Activated T-cell treated with anti-CD3 and anti-CD28 coated beads, Interleukin-2, amount 50 U/mL, for 72 hours (primary cell): ENCODE data around the gene CFAP58. TPM values are rescaled to one million over a fixed set of nuclear protein-coding genes. Genes with fewer than 3 reads are reported as not detected.
A peak's percentile ranks its signal among the peaks of the same experiment; 100 is the strongest.

ENCODE experiments used
- ATAC-seq, 2 donors: fragments of 150-1000 bp; cut with Tn5 transposase; replicated peaks in 1 of 2; 2 replicates each; pipeline ENCODE4 v1.10.0; 2021; ENCODE audit warnings: moderate library complexity in 2 of 2, mild to moderate bottlenecking in 1 of 2
- DNase-seq, 2 donors: peaks; one replicate each; pipeline ENCODE4 v3.0.0; 2021 to 2022; ENCODE audit warnings: mixed read lengths in 1 of 2
- H3K27ac Mint-ChIP-seq: one replicate; pipeline ENCODE4 v1.8.0; 2022; ENCODE audit warnings: mild to moderate bottlenecking, moderate library complexity, mixed read lengths
- H3K27me3 Mint-ChIP-seq: one replicate; pipeline ENCODE4 v1.8.0; 2022; ENCODE audit warnings: low read depth, mixed read lengths
- H3K36me3 Mint-ChIP-seq, 2 donors: one replicate each; pipeline ENCODE4 v1.8.0; 2022; ENCODE audit warnings: mixed read lengths in 2 of 2, mild to moderate bottlenecking in 1 of 2; ENCODE audit not compliant: insufficient read depth in 2 of 2
- H3K4me1 Mint-ChIP-seq: one replicate; pipeline ENCODE4 v1.8.0; 2022; ENCODE audit warnings: low read depth, mixed read lengths
- H3K4me3 Mint-ChIP-seq, 2 donors: one replicate each; pipeline ENCODE4 v1.8.0; 2022; ENCODE audit warnings: mild to moderate bottlenecking in 2 of 2, mixed read lengths in 2 of 2, moderate library complexity in 2 of 2
- H3K9me3 Mint-ChIP-seq, 2 donors: one replicate each; pipeline ENCODE4 v1.8.0; 2022; ENCODE audit warnings: mixed read lengths in 2 of 2
- total RNA-seq, 2 donors: library from RNA; stranded (reverse); gene quantifications; one replicate each; pipeline ENCODE4 v1.2.3, GENCODE V29; 2022

The CFAP58 gene, protein sequence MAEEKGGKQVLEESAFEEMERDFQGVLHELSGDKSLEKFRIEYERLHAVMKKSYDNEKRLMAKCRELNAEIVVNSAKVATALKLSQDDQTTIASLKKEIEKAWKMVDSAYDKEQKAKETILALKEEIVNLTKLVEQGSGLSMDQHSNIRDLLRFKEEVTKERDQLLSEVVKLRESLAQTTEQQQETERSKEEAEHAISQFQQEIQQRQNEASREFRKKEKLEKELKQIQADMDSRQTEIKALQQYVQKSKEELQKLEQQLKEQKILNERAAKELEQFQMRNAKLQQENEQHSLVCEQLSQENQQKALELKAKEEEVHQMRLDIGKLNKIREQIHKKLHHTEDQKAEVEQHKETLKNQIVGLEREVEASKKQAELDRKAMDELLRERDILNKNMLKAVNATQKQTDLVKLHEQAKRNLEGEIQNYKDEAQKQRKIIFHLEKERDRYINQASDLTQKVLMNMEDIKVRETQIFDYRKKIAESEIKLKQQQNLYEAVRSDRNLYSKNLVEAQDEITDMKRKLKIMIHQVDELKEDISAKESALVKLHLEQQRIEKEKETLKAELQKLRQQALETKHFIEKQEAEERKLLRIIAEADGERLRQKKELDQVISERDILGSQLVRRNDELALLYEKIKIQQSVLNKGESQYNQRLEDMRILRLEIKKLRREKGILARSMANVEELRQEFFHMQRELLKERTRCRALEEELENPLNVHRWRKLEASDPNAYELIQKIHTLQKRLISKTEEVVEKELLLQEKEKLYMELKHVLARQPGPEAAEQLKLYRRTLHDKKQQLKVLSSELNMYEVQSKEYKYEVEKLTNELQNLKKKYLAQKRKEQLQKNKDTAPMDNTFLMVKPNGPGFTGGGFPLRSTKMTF
- total RNA-seq = 1 to 10 TPM in 1 of 2 donors, under 1 TPM in 1; 0.72 to 1.1 TPM

DNA sequence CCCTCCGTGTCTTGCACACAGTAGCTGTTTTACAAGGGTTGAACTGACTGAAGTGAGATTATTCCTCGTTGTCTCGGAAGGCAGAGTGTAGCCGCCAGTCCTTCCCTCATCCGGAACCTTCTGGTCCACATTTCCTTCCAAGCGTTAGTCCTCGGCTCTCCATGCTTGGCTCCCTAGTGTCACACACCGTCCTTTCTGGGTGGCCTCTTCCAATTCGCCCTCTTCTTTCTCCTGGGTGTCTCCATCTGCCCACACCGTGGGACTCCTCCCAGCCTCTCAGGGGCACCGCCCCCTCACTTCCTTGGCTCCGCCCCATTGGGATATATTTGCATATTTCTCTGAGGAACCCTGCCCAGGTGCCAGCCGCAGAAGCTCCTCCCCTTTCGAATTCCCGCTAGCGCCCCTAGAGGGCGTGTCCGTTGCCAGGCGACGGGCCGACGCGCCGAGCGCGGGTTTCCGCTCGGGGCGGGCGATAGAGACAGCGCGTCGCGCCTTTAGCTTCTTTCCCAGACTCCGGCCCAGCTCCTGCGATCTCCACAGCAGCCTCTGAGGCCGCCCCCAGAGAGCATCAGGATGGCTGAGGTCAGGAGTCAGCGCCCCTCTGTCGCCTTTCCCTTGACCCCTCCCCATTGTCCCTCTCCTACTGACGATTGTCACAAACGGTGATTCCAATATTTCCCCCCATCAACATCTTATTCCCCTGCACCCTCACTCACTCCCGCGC lies at the start of gene CFAP58:
CFAP58 (plus strand) TSS at position 509 of the 724 bp plus-strand sequence; CDS start at position 574, 65 bp downstream.
- Mint-ChIP-seq H3K27ac (no peak within 1 kb of the TSS), H3K4me1 (no peaks in the 10 kb centered on the region), H3K27me3 (no peaks in the 10 kb centered on the region), H3K4me3 (no peak within 1 kb of the TSS), H3K9me3 (no peaks in the 10 kb centered on the region), H3K36me3 (no peaks in the 10 kb centered on the region)
- ATAC-seq = peak; percentile 69 to 77
- DNase-seq = peak; percentile 84 to 89

DNA sequence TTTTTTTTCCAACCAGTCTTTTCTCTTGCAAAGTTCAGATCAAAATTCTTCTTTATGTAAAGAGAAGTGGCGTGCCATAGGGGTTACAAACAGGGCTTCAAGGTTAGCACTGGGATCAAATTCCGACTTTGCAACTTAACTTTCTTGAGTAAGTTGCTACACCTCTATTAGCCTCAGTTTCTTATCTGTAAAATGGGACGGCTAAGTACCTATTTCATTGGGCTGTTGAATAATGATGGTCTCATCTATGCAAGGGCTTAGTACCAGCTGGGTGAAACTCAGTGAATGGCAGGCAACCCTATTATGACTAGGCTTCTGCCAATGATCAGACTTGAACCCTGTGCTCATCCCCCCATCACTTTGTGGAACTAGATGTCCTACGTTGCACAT lies 49.3 kb upstream of the CFAP58 start:
- peaks cover 4 to 20% of the 10 kb centered on the region in 2 donors for H3K36me3 Mint-ChIP-seq
- peaks cover 2 to 5% of the 10 kb centered on the region in 2 donors for H3K9me3 Mint-ChIP-seq
- H3K27ac Mint-ChIP-seq = peak overlapping the region; percentile 2
- ATAC-seq (no peak), DNase-seq (no peak)
- peaks cover 14% of the 10 kb centered on the region for H3K27me3 Mint-ChIP-seq
- H3K4me3 Mint-ChIP-seq = no peak overlapping the region
- peaks cover 75% of the 10 kb centered on the region for H3K4me1 Mint-ChIP-seq

DNA sequence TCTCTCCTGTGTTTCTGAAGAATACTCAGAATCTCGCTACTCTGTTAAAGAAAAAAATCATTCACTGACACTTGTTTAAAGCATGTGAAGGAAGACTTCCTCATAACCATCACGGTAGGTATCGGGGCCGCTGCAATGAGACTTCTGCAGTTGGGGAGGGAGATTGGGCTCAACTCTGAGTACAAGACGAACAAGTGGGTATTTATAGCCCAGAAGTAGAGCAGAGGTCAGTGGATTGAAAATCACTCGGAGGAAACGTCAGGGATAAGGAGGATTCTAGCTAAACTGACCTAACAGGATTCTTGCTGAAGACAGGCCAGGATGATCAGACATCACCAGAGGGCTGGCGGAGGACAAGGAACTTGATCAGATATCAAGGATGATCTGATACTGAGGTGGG lies 48.7 kb upstream of the CFAP58 start:
- no peak for DNase-seq
- H3K36me3 Mint-ChIP-seq = peaks cover 4 to 20% of the 10 kb centered on the region in 2 donors
- H3K4me3 Mint-ChIP-seq = no peak overlapping the region
- H3K4me1 Mint-ChIP-seq = peaks cover 75% of the 10 kb centered on the region
- no peak for ATAC-seq
- no peak overlapping the region for H3K27ac Mint-ChIP-seq
- H3K27me3 Mint-ChIP-seq = peaks cover 14% of the 10 kb centered on the region
- H3K9me3 Mint-ChIP-seq = peaks cover 2 to 5% of the 10 kb centered on the region in 2 donors

DNA sequence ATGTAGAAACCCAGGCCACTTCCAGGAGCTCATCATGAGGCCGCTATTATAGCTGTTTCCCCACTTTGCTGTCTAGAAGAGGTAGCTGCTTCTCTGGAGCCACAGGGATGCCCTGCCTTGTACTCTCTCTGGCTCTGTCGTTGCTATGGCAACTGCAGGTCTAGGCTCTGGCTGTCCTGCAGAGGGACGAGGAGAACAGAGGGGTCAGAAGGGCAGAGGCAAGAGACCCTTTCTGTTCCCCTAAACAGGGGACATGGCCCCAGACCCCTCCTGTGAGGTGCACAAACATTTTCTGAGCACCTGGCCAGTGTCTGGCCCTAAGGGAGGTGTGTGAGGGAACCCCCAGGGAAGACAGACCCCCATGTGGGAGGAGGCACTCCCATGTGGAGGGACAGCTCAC lies 46.7 kb upstream of the CFAP58 start:
- Mint-ChIP-seq H3K9me3 (peaks cover 2% of the 10 kb centered on the region in 2 donors), H3K4me3 (no peak overlapping the region), H3K4me1 (peaks cover 68% of the 10 kb centered on the region), H3K36me3 (peaks cover 3 to 16% of the 10 kb centered on the region in 2 donors), H3K27ac (no peak overlapping the region), H3K27me3 (peaks cover 14% of the 10 kb centered on the region)
- ATAC-seq (no peak), DNase-seq (no peak)

DNA sequence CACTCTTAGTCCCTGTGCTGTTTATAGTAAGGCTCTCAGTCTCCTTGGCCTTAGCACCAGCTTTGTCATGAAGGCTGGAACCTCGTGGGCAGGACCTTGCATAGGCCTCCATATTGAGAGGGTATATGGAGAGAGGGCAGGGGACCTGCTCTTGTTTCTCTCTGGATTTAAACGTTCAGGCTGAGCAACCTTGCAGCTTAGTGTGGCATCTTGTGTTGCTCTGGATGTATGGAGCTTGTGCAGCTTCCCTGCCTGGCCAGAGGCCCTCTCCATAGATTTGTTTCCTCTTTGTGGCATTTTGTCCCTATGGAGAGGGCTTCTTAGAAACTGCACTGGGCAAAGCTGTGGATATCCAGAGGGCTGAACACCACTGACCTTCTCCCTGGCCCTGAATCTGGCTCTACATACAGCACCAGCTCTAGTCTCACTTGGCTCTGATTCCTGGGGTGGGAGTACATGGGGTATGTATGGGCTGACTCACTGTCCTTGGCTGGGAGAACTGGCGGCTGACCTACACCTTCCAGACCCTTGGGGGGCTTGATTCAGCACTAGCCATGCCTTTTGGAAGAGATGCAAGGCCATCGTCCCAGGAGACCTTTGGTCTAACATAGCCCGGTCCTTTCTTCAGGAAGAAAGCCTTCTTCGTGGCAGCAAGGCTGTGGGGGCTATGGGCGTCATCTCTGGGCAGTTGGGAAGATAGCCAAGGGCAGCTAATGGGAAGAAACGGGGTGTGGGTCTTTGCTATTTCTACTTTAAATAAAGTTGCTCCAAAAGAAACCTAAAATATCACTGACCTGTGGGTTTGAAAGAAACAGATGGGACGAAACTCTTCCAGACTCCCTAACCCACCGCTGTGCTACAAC lies 45.8 kb upstream of the CFAP58 start:
- H3K4me3 Mint-ChIP-seq = peak overlapping the region; percentile 63 to 67
- H3K36me3 Mint-ChIP-seq = peaks cover 2 to 13% of the 10 kb centered on the region in 2 donors
- ATAC-seq (no peak), DNase-seq (no peak)
- H3K4me1 Mint-ChIP-seq = peaks cover 63% of the 10 kb centered on the region
- peak overlapping the region; percentile 34 for H3K27ac Mint-ChIP-seq
- H3K27me3 Mint-ChIP-seq = peaks cover 14% of the 10 kb centered on the region
- peaks cover 2% of the 10 kb centered on the region in 2 donors for H3K9me3 Mint-ChIP-seq

DNA sequence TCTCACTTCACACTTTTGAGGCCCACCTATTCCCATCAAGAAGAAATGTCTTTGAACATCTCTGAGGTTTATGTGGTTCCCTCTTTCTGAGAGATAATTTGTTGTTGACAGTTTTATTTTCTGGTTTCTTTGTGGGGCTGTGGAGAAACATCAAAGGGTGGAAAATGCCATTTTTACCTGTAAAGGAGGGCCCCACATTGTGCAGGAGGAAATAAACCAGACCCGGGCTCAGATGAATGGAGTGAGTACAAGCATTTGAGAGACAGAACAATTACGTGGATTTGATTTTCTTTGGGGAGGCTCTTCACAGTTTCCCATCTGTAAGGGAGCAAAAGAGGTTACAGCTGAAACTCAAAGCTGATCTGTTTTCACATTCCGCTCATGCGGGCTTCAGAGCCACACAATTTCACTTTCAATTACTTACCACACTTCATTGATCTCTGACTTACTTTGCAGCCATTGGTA lies 45.2 kb upstream of the CFAP58 start:
- Mint-ChIP-seq H3K27ac (peak overlapping the region; percentile 21), H3K4me1 (peaks cover 63% of the 10 kb centered on the region), H3K9me3 (no peaks in the 10 kb centered on the region), H3K27me3 (peaks cover 14% of the 10 kb centered on the region), H3K36me3 (peaks cover 0 to 13% of the 10 kb centered on the region in 2 donors), H3K4me3 (peak overlapping the region; percentile 63 to 67)
- DNase-seq (peak; percentile 35 to 39), ATAC-seq (peak; percentile 71 to 81)

DNA sequence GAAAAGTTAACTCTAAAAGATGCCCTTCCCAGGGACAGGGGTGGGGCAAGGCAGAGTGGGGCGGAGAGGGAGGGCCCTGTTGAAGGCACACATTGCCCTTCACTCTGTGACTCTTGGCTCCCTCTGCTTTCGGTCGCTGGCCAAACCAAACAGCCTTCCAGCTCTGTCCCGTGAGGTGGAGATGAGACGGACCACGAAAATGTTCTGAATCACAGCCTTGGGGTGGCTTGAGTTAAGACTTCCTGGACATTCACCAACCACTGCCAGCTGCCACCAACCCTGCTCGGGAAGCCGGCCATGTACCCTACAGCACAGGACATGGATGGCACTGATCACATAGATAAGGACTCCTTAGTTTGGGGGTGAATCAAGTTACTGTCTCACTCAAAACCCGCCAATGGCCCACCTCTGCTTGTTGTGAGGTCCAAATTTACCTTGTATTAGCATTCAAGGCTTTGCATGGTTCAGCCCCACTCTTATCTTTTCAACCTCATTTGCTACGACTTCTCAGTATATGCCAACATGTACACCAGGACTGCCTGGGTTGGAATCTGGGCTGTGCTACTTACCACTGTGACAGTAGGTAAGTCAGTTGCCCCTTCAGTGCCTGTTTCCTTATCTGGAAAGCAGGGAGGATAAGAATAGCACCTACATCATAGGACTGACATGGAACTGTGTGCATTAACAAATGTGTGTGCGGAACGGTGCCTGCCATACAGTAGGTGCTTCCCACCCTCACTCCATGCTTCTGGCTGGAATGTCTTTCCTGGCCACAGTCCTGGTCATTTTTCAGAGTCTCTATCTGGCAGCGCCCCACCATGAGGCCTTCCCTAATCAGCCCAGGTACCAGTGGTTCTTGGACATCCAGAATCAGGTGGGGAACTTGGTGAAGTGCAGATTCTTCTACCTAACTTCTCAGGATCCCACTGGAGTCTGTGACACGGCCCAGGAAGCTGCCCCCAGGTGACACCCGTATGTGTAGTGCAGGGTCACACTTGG lies 43.4 kb upstream of the CFAP58 start:
- no peaks in the 10 kb centered on the region for H3K9me3 Mint-ChIP-seq
- H3K36me3 Mint-ChIP-seq = peaks cover 0 to 13% of the 10 kb centered on the region in 2 donors
- H3K4me3 Mint-ChIP-seq = no peak overlapping the region
- no peak for DNase-seq
- H3K27me3 Mint-ChIP-seq = peaks cover 14% of the 10 kb centered on the region
- ATAC-seq = no peak
- H3K4me1 Mint-ChIP-seq = peaks cover 58% of the 10 kb centered on the region
- no peak overlapping the region for H3K27ac Mint-ChIP-seq

DNA sequence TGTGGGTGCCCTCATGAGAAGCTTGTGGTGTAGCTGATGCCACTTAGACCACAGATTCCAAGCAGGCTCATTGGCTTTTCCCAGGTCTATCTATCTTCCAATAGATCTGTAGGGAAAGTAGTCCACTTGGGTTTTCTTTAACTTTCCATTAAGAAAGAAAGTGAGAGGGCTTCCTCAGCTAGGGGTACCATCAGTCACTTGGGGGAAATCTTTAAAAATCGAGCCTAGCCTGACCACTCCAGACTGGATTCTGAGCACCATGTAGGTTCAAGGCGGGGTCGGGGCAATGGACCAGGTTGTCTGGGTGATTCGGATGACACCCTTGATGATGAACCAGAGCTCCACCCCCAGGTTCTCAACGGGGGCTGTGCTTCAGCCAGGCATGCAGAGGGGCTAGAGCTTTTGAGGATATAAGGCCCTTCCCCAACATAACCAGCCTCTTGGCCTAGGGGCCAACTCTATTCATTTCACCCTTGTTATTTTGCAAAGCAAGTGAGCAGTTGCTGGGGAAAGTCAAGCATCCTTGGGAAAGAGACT lies 42.4 kb upstream of the CFAP58 start:
- ATAC-seq = no peak
- peaks cover 0 to 14% of the 10 kb centered on the region in 2 donors for H3K36me3 Mint-ChIP-seq

DNA sequence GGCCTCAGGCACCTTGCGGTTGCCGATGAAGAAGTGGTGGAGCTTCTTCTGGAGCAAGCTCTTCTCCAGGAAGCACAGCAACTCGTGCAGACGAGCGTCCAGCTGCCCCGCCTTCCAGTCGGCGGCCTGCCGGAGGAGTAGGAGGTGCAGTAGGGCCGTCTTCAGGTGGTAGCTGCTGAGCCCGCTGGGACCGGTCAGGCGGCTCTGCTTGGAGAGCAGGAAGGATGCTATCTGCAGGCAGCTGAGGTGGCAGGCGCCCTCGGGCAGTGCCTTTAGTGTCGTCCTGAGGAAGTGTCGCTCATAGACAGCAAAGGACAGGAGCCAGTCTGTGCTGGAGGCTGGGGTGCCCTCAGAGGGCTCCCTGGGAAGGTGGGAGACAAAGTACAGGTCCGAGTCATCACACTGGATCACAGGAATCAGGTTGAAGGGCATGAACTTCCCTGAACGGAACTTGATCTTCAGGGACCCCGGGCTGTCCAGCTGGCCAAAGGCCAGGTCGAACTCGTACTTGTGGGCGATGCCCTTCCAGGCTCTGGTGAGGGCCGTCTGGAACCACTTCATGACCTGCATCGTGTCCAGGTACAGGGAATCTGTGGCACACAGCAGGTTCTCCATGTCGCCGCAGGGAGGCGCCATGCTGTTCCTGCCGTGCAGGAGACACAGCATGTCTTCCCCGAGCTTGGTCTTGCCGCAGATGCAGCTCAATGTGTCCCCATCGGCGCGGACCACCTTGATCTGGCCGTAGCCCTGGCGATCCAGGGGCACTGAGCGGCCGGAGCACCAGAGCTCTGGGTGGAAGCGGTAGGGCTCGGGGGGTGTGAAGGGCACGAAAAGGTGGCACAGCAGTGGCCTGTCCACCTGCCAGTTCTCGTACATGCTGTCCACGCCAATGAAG lies 38.8 kb upstream of the CFAP58 start:
- H3K36me3 Mint-ChIP-seq = peaks cover 0 to 14% of the 10 kb centered on the region in 2 donors
- ATAC-seq = no peak
- peaks cover 29% of the 10 kb centered on the region for H3K4me1 Mint-ChIP-seq
- no peak overlapping the region for H3K4me3 Mint-ChIP-seq
- no peak for DNase-seq
- H3K27ac Mint-ChIP-seq = no peak overlapping the region
- H3K27me3 Mint-ChIP-seq = no peaks in the 10 kb centered on the region
- H3K9me3 Mint-ChIP-seq = no peaks in the 10 kb centered on the region

More for the DNA sequence above, 42.4 kb upstream of the CFAP58 start:
- no peak for DNase-seq
- H3K4me1 Mint-ChIP-seq = peaks cover 49% of the 10 kb centered on the region
- no peaks in the 10 kb centered on the region for H3K9me3 Mint-ChIP-seq
- H3K27me3 Mint-ChIP-seq = peaks cover 7% of the 10 kb centered on the region
- no peak overlapping the region for H3K27ac Mint-ChIP-seq
- H3K4me3 Mint-ChIP-seq = no peak overlapping the region

DNA sequence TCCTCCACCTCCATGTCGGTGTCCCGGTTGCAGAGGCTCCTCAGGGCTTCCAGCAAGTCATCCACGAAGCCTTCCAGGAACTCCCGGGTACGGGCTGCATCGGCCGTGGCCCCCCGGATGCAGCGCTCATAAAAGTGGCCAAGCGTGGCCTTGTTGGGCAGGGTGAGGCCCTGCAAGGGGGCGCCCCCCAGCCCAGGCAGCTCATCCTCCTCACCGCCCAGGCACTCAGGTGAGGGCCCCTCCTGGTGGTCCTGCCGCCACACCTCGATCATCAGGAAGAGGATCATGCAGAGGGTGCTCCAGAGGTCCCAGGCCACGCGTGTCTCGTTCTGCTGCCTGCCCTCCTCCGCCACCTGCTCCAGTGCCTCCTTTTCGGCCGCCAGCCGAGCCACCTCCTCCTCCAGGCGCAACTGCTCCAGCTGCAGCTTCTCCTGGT lies 38.1 kb upstream of the CFAP58 start:
- DNase-seq (no peak), ATAC-seq (no peak)
- Mint-ChIP-seq H3K4me3 (no peak overlapping the region), H3K27me3 (no peaks in the 10 kb centered on the region), H3K36me3 (peaks cover 0 to 14% of the 10 kb centered on the region in 2 donors), H3K4me1 (peaks cover 23% of the 10 kb centered on the region), H3K27ac (no peak overlapping the region), H3K9me3 (no peaks in the 10 kb centered on the region)
